Measurements from ENCODE around the gene ARHGAP15.

DNA sequence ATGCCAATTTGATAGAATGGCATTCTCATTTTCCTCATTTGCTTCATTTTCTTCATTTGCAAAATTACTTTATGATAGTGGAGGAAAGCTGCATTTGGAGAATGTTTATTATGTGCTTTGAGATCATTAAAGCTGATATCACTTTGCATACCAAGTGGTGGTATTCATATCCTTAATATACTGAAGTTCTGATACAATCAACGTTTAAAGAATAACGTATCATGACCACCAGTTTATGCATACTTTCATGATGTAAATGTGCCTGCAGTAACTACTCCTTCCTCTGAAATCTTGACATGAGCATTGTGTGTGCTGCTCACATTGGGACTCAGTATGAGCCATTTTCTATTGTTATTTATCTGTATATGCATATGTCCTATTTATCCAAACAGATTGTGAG is 302.1 kb downstream of the ARHGAP15 start:
- TF ChIP-seq HDGF (IDR thresholded peaks at IDR 0.05; ENCODE audit: borderline replicate concordance) (no peak), SP1 (IDR thresholded peaks at IDR 0.05) (no peak), ELF4 (IDR thresholded peaks at IDR 0.05) (no peak), CTBP1 (IDR thresholded peaks at IDR 0.05; ENCODE audit: borderline replicate concordance) (no peak)

Measured in HEK293T (cell line).